NAMALWA (cell line): ENCODE data around the gene CCDC71.
A peak's percentile ranks its signal among the peaks of the same experiment; 100 is the strongest.

Experiments
- DNase-seq: peaks from one replicate; pipeline ENCODE4 v3.0.0-alpha.2; 2015; ENCODE audit warnings: low spot score

Gene CCDC71

GRCh38 chr3:49131040-49131439, 35.1 kb downstream of the CCDC71 start:
- no peak for DNase-seq

DNA sequence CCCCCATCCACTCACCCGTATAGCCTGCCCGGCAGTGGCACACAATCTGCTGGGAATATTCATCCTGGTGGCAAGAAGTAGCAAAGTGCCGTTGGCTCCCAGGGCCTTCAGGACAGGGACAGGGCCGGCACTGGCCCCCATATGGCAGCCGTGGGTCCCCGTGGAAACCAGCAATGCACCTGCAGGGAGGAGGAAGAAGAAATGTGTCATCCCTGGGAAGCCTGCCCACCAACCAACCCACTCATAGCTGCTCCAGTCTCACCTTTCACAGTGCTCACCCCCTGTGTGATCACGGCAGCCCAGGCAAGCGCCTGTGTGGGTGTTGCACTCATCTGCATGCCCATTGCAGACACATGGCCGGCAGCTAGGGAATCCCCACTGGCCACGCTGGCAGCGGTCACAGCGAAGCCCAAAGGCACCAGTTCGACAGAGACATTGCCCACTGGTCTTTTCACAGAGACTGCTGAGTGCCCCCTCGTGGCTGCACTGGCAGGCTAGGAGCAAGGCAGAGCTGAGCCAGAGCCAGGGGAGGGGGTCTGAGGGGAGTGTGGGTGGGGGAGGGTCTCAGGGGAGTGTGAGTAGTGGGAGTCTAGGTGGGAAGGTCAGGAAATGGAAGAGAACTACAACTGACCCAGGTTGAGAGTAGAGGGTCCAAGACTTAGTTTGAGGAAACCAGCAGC, 41.0 kb downstream of the CCDC71 start:
- DNase-seq = peak; percentile 13

GRCh38 chr3:49124203-49124602, 41.9 kb downstream of the CCDC71 start:
- DNase-seq = no peak

DNA sequence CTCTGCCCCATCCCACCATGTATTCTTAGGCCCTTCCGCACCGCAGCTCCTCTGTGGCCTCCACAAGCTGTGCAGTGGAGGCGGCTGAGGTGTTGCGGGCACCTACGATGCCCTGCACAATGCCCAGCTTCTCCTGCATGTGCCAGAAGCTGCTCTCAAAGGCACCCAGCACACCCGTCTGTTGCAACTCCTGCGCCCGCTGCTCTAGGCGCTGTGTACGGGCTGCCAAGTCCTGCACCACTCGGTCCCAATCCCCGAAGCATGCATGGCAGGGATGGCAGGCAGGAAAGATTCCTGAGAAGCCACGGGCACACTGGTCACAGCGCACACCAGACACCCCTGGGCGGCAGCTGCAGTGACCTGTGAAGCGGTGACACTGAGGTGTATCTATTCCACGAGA, 42.4 kb downstream of the CCDC71 start:
- DNase-seq = no peak

DNA sequence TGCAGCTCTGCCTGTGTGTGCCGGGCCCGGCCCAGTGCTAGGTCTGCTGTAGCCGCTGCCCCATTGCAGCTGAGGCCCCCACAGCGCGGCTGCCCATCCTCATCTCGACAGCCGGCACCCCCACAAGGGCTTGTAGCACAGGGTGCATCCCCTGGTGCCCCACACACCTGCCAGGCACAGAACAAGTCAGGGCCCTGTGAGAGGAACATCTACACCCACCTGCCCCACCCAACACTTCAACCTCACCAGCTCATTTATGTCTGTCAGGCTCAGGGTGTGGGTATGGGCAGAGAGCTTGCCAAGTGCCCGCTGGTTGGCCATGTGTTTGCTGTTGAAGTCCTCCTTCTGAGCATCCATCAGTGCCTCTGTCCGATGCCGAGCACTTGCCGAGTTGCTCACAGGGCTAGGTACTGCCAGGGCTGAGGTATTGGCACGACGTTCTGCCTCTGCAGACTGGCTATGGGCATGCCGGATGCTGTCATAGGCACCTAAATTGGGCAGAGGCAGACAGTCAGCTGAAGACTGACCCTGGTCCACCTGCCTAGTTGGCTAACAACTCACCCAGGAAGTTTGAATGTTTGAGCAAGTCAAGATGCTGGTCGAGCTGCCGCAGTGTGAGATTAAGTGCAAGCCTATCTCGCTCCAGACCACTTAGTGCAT, 43.1 kb downstream of the CCDC71 start:
- no peak for DNase-seq

DNA sequence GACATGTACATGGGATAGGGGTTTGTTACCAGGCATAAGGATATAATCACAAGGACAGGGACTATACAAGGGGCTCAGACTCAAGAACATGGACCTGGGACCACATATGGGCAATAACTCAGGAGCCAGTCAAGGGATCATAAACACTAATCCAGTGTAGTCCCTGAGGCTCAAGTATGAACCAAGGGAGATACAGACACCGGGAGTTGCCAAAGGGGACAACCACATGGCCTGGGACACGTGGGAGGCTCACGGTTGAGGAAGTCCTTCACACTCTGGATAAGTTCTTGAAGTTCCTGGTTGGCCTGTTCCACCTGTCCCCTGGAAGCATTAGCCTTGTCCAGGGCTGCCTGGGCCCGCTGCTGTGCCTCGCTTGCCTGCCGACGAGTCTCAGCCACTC, 43.7 kb downstream of the CCDC71 start:
- DNase-seq = no peak

DNA sequence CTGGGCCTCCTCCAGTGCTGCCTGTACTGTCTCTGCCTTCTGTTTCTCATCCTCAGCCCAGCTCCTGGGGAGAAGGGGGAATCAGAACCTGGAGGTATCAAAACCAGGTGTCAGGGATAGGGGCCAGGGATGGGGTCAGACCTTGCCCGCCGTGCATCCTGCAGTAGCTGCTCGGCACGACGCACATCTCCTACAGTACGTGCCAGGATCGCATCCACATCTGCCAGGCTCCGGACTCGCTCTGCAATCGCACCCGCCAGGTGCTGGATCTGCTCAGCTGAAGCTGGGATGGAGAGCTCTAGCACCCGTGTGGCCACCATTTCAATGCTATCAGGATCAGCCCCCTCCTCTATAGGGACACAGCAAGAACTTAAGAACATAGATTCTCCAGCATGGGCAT, 44.1 kb downstream of the CCDC71 start:
- no peak for DNase-seq

DNA sequence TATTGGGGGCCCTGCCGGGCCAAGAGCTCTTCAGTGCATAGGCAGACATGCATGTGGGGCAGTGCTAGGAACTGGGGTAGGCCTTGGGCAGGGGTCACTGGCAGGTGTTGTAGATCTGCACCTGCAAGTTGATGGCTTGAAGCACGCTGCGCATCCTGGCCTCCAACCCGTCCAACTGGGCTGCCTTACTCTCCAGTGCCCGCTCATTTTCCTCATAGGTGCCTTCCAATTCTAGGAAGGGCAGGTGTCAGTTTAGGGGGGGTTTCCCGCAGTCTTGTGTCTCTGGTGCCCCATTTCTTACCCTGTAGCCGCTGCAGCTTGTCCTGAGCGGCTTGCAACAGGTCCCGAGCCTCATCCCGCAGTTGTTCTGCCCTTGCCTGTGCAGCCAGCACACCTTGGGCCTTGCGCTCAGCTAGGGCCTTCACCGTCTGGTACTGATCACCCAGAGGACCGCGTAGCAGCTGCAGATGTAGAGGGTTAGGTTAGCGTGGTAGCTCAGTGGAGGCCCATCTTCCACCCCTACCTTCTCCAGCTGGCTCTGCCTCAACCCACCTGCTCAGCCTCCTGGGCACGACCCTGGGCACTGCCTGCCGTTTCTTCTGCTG, 44.9 kb downstream of the CCDC71 start:
- DNase-seq = peak; percentile 6

DNA sequence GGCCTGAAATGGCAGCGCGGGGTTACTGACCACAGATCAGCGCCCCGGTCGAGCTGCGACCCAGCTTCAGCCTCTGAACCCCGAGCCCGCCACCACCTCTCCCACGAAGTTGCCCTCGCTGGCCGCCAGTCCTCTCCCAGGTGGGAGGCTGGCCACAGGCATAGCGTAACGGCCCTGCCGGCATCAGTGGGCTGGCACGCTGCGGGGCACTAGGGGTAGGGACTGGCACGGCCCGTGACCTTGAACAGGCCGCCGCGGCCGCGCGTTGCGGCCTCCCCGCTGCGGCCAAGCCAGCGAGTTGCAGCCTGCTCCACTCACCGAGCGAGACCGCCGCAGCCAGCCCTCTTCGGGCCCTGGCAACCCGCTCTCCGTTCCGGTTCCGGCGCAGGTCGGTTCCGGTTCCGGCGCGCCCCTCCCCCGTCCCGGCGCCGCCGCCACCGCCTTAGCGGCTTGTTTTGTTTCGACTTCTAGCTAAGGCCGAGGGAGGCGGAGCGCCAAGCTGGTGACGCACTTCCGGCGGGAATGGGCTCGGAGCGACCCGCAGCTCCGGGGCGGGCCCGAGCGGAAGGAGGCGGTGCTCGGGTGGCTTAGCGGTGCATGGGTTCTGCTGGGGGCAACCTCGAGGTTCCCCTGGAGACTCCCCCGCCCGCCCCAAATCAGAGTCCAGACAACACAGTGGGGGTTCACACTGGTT, 45.5 kb downstream of the CCDC71 start, which contains the start of gene USP19:
Gene USP19, minus strand, starts transcription at position 386 of the 694 bp plus-strand sequence. CDS start 1,678 bp downstream, outside the sequence.
- DNase-seq = peak; percentile 88

DNA sequence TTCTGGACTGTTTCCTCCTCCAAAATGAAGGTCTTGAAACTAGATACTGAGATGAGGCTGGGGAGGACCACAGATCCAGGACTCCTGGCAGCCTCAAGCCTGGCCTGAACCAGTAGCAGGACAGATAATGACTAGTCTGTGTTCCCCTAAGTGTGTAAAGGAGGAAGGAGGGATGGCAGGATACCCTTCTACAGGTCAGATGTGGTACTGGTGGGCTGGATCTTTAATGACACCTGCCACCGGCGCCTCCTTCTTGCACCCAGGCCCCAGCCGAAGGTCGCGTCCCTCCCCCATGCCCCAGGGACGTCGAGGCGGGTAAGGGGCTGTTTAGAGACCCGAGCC, 46.1 kb downstream of the CCDC71 start:
- peak; percentile 34 for DNase-seq

DNA sequence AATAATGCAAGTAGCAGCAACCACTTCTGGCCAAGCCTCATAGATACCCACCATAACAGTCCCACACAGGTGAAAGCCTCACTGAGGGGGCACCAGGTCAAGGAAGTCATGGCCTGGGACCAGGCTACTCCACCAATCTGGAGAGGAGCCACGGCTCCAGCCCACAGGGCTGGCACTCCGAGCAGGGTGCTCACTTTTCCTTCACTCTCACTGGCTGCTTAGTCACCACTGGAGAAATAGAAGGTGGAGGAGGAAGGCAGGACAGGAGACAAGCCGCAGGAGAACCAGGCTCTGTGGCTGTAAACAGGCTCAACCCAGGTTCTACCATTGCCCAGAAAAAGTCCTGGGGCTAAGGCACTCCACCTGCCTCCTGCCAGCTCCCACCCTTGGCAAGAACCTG, 46.7 kb downstream of the CCDC71 start:
- no peak for DNase-seq

DNA sequence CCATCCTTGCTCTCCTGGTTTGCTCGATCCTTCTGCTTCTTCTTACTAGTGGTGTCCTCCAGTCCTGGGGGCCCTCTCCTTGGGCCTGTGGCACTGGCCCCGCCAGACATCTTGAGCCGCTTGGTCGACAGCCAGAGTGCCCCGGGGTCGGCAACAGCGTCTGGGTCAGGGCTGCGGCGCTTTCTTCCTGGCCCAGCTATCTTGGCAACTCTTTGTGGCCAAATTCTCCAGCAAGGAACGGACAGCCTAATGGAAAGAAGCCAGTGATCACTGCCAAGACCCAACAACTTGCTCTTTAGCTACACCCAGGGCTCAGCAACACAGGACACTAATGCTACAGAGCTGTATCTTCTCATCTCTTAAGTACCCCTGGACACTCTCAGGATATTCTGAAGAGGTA, 47.1 kb downstream of the CCDC71 start:
- DNase-seq = no peak
